HG03135 (cell line): ENCODE results near the gene DAP3.
"Not testable (repeated sequence)": the region's sequence is repeated elsewhere in the genome, so short reads cannot be mapped to it uniquely, and the experiment has no call there.

ENCODE experiments used
- ATAC-seq: cut with Tn5 transposase; IDR thresholded peaks from one replicate; pipeline ENCODE4 v1.9.1; 2021; ENCODE audit warnings: mild to moderate bottlenecking, moderate library complexity; ENCODE audit not compliant: unreplicated experiment

DAP3 gene

DNA sequence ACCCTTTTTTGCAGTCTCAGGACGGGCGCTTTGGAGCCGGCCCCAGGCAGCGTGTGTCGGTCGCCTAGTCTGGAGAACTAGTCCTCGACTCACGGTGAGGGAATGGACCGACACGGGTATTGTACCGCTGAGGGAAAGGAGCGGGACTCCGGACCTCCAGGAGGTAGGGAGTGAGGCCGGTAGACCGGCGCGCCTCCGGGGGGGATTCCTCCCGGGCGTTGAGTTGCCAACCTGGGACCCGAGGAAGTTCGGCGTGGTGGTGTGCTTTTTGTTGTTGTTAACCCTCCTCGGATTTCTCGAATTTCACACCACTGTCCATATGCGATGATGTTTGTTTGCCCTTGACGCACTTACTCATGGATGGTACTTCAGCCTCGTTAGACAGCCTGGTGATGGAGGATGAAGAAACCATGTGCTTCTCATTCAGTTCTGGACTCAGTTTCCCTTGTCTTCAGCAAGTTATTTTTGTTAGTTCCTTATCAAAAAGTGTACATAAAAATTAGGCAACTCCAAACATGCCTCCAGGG, at the start of gene DAP3:
DAP3 (plus strand) TSS at position 11 of the 527 bp plus-strand sequence. CDS start 20,689 bp downstream, outside the sequence.
- not testable (repeated sequence) for ATAC-seq

DNA sequence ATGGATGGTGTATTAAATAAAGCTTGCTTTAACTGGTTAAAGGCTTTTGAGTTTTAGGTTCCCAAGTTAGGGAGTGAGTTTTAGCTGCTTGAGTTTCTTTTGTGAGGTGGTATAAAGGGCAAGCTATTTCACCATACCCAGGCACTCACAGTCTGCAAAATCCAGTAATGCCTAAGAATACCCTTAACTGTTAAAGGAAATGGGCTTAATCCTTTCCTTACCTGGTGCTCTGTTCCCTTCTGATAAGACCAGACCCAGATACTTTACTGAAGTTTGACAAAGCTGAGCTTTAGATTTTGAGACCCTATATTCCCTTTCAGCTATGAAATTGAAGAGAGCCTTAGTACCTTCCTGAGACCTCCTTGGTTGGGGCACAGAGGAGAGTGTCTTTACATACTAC, 48.5 kb upstream of the DAP3 start:
- no peak for ATAC-seq

DNA sequence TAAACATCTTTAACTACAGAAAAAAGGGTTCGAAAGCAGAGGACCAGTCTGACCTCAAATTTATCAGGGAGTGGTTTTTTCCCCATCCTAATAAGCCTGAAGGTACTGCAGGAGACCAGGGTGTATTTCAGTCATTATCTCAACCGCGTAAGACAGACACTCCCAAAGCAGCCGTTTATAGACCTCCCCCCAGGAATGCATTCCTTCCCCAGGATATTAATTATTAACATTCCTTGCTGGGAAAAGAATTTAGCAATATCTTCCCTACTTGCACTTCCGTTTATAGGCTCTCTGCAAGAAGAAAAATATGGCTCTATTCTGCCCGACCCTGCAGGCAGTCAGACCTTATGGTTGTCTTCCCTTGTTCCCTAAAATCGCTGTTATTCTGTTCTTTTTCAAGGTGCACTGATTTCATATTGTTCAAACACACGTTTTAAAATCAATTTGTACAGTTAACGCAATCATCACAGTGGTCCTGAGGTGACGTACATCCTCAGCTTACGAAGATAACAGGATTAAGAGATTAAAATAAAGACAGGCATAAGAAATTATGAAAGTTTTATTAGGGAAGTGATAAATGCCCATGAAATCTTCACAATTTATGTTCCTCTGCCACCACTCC, 46.2 kb upstream of the DAP3 start:
- not testable (repeated sequence) for ATAC-seq

DNA sequence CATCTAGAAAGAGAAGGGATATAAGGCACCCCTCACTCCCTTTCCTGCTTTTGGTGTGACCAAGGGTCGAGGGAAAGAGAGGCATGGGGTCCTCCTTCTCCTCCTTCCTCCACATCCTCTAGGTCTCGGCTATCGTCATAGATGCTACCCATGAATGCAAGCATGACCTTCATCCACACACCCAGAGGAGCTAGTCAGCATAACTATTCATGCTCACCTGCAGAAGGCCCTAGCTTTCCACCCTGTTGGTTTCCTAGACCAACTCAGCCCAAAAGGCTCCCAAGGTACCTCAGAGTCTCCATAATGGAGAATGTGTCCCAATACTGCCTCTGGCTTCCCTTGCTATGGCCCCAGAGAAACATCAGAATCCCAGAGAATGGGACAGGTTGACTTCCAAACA, 45.7 kb upstream of the DAP3 start:
- no peak for ATAC-seq

DNA sequence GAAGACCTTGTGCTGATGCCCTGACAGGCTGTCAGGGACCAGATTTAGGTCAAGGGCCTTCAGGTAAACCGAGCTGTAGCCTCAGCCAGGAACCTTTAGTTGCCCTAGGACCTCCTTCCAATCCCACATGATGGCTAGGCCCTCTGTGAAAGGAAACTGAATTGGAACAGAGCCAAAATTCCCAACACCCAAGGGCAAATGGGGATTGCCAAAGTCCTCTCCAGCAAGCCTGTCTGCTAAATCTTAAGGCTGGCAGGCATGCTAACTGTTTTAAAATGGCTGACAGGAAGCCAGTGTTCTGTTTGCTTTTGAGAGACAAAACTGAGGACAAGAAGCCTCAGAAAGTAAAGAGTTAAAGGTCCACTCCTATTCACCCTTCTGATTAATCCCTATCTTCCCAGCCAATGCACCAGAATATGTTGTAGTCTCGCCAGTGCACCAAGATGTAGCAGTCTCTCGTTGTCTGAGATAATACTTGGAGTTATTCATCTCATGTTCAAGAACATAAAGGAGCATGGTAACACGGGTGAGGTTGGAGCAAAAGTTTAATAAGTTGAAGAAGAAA, 43.8 kb upstream of the DAP3 start:
- ATAC-seq, result no peak

DNA sequence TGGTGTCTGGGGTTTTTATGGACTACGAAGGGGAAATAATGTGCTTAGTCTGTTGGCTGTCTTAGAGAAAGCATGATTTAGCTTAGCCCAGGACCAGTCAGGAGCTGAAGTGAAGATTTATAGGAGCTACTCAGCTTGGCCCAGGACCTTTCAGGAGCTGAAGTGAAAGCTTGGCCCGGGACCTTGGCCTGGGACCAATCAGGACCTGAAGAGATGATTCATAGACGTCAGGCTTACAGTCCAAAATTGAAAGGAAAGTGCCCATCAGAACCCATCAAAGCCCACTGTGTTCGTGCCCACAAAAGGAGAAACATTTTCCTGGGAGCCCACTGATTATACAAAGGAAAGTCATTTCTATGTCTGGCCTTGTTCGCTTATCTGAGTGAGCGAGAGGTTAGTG, 43.2 kb upstream of the DAP3 start:
- ATAC-seq, result no peak

DNA sequence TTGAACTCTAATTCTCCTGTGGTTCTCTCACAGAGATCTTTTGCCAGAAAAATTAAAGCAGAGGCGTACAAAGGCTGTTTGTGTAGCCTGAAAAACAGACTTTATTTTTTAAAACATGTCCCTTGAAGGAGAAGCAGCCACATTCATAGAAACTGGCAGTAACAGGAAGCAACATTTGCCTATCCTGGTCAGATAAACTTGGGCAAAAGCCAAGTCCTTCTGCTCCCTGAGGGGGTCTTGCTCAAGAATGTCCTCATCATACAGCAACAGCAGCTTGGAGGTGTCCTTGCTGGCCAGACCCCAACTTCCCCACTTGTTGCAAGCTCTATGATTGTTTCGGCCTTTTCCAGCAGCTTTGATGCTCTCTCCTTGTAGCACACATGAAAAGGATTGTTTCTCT, 42.6 kb upstream of the DAP3 start:
- ATAC-seq, result no peak

DNA sequence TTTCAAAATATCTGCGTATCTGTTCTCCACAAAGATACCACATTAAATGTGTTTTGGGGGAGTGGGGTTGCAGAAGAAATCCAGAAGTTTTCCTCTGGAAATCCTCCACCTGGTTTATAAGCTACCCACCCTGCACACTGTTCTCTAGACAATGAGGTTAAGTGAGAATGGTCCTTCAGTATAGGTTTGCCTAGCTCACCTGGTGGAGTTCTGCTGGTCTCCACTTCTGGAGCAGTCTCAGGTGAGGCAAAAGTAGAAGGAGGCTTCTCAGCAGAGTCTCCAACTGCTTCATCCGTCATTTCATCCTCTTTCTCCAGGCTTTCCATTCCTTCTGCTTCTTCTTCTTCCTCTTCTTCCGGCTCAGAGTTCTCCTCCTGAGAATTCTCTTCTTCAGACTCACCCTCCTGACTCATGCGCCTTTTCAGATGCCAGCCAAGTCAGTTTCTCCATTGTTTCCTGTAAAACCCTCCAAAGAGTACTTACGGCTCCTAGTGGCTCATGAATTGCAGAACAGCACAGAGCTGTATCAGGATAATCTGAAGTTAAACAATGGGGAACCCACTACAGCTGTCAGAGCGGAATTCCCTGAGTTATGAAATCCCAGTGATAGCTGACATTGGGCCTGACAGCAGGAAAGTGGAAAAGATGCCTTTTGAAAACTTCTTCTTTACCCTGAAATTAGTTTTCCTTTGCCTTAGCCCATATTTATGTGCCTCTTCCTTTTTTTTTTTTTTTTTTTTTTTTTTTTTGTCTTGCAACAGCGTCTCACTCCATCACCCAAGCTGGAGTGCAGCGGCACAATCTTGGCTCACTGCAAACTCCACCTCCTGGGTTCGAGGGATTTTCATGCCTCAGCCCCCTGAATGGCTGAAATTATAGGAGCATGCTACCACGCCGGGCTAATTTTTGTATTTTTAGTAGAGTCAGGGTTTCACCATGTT, 40.4 kb upstream of the DAP3 start:
- ATAC-seq, result no peak

DNA sequence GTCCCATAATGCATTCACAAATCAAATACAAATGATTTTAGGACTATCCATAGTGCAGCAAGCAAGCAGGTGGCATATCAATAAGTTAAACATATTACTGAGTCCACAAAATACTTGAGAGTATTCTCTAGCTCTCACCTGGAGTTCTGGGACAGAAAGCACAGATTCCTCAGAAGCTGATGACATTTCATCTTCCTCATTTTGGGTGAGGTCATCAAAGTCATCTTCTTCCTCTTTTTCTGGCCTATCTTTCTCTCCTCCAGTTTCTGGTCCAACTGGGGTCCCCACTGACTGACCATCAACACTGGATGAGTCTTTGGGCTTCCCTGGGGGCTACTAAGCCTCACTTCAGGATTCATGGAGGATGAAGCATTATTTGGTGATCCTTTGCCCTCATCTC, 39.2 kb upstream of the DAP3 start:
- no peak for ATAC-seq

DNA sequence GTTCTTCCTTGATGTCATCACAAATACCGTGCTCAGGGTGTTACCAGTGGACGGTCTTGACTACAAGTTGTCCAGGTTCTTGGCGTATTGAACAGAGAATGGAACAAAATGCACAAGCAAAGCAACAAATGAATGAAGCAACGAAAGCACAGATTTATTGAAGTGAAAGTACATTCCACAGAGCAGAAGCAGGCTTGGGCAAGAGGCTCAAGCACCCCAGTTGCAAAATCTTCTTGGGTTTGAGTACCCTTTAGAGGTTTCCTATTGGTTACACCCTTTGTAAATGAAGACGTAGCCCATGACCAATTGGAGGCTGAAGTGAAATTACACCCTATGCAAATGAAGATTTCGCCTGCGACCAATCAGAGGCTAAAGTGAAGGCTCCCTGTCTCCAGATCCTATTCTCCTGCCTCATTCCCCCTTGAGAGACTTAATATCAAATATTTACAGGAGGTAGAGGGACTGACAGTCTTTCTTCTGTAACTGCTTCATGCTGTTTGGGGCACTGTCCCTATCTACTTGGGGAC, 38.6 kb upstream of the DAP3 start:
- no peak for ATAC-seq

DNA sequence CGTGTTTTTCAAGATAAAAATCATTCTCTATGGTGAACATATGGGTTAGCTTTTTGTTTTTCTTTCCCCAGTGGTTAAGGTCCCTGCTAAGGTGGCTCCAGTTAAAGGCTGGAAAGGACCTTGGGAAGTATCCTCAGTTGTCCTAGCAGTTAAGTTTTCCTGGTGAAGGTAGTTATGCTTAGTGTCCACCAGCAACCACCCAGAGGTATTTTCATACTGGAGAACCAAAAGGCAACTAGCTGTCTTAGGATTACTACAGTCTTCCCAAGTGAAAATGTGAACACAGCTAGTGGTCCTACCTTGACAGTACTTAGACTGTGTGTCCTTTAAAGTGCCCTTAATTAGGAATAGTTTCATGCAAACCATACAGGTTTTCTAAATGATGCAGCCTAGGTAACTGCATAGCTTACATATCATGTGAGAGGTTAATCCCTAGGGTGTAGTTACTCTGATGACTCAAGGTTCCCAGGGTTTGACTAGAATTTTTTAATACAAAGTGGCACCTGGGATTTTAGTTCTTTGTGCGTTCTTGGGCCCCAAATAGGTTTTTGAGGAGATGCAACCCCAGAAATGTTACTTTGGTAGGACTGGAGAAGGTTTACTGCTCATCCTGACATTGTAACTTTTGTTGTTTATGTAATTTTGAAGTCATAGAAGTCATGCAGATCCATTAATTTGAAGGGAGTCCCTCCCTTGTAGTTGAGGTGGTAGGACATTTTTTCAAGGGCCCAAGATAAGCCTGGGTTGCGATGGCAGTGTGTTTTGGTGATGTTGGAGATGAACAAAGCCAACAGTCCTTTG, 36.8 kb upstream of the DAP3 start:
- no peak for ATAC-seq

DNA sequence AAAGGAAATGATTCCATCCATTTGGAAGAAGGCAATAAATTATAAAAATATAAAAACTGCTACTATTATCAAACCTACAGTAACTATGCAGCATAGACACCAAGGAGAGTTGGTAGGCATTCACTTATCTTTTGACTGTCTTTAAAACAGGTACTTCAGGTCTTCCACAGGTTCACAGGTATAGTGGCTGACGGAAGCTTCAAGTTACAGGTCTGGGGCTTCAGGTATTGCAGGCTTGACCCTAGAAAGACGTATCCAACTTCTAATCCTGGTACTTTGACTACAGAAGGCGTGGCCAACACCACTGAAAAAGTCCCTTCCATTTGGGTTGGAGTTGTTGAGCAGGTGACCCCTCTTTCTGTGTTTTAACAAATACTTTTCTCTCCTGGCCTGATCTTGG, 35.9 kb upstream of the DAP3 start:
- no peak for ATAC-seq

DNA sequence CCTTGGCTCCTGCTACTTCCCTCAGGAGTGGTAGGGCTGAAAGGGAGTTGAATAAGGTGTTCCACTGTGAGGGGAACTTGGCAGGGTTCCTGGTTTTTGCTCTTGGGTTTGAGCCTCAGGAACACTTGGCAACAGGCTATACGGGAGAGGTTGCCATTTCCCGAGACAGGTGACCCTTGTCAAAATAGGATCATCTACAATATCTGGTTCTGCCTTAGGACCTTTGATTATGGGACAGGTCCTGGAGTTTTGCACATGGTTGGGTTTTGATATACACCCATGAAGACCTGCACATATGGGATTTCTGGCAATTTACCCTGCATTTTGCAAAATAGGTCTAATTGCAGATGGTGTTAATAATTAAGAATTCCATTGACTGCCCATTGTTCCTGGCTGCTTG, 31.4 kb upstream of the DAP3 start:
- ATAC-seq, result no peak

DNA sequence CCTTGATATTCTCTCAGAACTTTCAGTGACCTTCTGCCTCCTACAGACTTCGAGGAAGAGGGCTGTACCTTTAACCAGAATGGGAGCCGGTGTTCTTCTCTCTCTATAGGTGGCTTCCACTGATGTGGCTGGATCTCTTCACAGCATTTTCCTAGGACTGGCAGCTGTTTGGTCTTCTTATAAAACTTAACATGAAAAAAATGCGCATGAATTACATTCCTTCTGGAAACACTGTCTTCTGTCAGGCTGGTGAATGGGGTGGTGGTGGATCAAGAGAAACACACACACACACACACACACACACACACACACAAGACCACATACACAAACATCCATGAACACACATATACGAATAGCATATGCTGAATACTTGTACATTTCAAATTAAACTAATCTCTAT, 27.7 kb upstream of the DAP3 start:
- ATAC-seq, result not testable (repeated sequence)

DNA sequence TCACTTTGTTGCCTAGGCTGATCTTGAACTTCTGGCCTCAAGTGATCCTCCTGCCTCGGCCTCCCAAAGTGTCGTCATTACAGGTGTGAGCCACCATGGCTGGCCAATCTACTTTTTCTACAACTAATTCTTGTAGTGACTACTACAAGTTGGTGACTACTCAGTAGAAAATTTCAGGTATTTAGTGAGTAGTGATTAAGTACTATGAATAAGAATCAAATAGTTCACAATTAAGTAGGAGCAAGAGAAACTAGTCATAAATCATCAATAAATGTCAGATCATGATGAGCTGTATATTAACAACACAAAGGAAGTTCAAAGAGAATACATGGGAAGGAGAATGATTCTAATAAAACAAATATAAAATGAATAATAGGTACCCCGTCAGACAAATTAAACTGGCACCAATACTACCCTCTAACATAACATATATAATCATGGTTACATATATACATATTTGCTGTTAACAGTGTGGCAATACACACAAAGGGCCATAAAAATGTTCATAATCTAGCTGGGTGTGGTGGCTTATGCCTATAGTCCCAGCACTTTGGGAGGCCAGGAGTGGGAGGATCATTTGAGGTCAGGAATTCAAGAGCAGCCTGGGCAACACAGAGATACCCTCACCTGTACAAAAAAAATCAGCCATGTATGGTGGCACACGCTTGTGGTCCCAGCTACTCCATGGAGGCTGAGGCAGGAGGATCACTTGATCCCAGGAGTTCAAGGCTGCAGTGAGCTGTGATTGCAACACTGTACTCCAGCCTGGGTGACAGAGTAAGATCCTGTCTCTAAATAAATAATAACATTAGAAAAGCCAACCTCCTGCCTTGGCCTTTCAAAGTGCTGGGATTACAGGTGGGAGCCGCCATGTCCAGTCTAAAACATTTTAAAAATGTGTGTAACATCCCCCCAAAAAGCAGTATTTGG, 19.4 kb upstream of the DAP3 start:
- ATAC-seq, result no peak

DNA sequence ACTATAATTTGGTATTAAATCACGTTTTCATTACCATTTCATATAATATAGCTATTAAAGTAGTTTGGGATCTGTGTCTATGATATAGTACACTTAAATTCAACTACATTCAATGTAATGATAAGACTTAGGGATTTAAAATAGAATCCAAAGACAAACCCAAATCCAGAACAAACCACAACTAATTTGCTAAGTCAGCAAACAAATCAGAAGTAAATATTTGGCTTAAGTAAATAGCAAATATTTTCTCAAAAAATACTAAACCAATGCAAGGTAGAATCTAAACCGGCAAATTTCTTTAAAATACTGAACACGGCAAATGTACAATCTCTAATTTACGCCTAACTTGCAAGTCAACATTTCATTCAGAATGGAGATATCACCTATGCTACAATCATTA, 17.1 kb upstream of the DAP3 start:
- no peak for ATAC-seq

DNA sequence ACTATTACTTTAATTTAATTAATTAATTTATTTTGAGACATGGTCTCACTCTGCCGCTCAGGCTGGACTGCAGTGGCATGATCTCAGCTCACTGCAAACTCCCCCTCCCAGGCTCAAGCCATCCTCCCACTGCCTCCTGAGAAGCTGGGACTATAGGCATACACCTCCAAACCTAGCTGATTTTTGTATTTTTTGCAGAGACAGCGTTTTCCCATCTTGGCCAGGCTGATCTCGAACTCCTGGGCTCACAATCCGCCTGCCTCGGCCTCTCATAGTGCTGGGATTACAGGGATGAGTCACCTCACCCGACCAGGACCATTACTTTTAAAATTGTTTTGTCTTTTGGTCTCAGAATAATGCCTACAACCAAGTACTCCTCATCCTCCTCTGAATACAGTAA, 15.9 kb upstream of the DAP3 start:
- no peak for ATAC-seq

DNA sequence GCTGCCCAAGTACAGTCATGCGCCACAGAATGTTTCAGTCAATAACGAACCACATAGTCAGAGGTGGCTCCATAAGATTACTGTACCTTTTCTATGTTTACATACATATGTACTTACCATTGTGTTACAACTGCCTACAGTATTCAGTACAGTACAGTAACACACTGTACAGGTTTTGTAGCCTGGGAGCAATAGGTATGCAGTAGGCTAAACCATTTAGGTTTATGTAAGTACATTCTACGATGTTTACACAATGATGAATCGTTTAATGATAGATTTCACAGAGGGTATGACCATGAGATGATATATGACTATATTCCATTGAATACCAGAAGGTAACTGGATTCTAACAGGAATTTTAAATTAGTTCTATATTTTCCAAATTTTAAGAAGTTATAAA, 10.9 kb upstream of the DAP3 start:
- ATAC-seq, result no peak

DNA sequence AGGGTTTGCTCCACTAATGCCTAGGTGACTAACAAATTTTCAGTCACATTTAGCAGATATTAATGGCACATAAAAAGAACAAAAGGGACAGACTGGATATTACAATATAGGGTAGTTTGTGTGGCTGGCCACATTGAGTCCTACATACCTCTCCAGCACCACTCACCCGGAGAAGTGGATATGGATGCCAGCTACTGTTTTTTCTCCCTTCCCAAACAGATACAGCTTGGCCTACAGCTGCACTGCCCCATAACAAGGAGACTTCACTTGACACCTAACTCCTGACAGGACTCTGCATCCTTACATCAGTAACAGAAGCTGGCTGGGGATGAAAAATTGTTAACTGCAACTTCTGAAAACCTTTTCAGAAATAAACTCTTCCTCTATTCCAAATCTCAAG, 9.9 kb upstream of the DAP3 start:
- ATAC-seq, result not testable (repeated sequence)

DNA sequence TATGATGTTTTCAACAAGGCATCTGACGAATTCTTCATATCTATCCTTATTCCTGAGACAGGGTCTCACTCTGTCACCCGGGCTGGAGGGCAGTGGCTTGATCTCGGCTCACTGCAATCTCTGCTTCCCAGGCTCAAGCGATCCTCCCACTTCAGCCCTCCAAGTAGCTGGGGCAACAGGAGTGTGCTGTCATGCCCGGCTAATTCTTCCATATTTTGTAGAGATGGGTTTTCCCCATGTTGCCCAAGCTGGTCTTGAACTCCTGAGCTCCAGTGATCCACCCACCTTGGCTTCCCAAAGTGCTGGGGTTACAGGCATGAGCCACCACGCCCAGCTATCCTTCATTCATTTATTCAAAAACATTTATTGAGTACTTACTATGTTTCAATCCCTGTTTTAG, 8.4 kb upstream of the DAP3 start:
- ATAC-seq, result no peak
